ENCODE results near the gene BTG4. TPM values are rescaled to one million over a fixed set of nuclear protein-coding genes. Genes with fewer than 3 reads are reported as not detected.

BTG4 gene
- total RNA-seq, 3 donors from 2014 or later = not detected

GRCh38 chr11:111450480-111451320 lies 61.5 kb downstream of the BTG4 start:
- no peaks in the 10 kb centered on the region for H3K36me3 ChIP-seq
- no peak overlapping the region for H3K27ac ChIP-seq
- DNase-seq (ENCODE audit: low spot score in 2 of 2) = no peak
- H3K4me1 ChIP-seq = no peaks in the 10 kb centered on the region
- H3K9me3 ChIP-seq = no peaks in the 10 kb centered on the region
- intact Hi-C loops (cut with DNase I; ENCODE audit: low total_unique reads) = no loop called here
- no peak for TF ChIP-seq POLR2AphosphoS5 (IDR thresholded peaks at IDR 0.05)
- no peak for TF ChIP-seq CTCF (IDR thresholded peaks at IDR 0.05)
- no peak for TF ChIP-seq POLR2A (IDR thresholded peaks at IDR 0.05)
- no peaks in the 10 kb centered on the region for H3K27me3 ChIP-seq
- H3K4me3 ChIP-seq = no peak overlapping the region

- H3K27ac ChIP-seq = no peak overlapping the region
- H3K4me1 ChIP-seq = no peaks in the 10 kb centered on the region
- no peaks in the 10 kb centered on the region for H3K9me3 ChIP-seq
- no peak overlapping the region for H3K4me3 ChIP-seq
- TF ChIP-seq POLR2A (IDR thresholded peaks at IDR 0.05) (no peak), POLR2AphosphoS5 (IDR thresholded peaks at IDR 0.05) (no peak), CTCF (IDR thresholded peaks at IDR 0.05) (no peak)
- no peak for DNase-seq (ENCODE audit: low spot score in 2 of 2)
- no peaks in the 10 kb centered on the region for H3K36me3 ChIP-seq
- intact Hi-C loops (cut with DNase I; ENCODE audit: low total_unique reads) = no loop called here
- H3K27me3 ChIP-seq = no peaks in the 10 kb centered on the region
Measured at GRCh38 chr11:111449696-111450479, 62.3 kb downstream of the BTG4 start.

- Histone ChIP-seq H3K4me1 (no peaks in the 10 kb centered on the region), H3K9me3 (no peaks in the 10 kb centered on the region), H3K4me3 (no peak overlapping the region), H3K27me3 (no peaks in the 10 kb centered on the region), H3K36me3 (no peaks in the 10 kb centered on the region), H3K27ac (no peak overlapping the region)
- intact Hi-C loops (cut with DNase I; ENCODE audit: low total_unique reads) = no loop called here
- no peak for DNase-seq (ENCODE audit: low spot score in 2 of 2)
- TF ChIP-seq POLR2A (IDR thresholded peaks at IDR 0.05) (no peak), POLR2AphosphoS5 (IDR thresholded peaks at IDR 0.05) (no peak), CTCF (IDR thresholded peaks at IDR 0.05) (no peak)
Measured at GRCh38 chr11:111448831-111449557, 63.2 kb downstream of the BTG4 start.

GRCh38 chr11:111448414-111448813 lies 63.8 kb downstream of the BTG4 start:
- Histone ChIP-seq H3K9me3 (no peaks in the 10 kb centered on the region), H3K27ac (no peak overlapping the region), H3K4me3 (no peak overlapping the region), H3K4me1 (no peaks in the 10 kb centered on the region), H3K27me3 (no peaks in the 10 kb centered on the region), H3K36me3 (no peaks in the 10 kb centered on the region)
- intact Hi-C loops (cut with DNase I; ENCODE audit: low total_unique reads) = no loop called here
- TF ChIP-seq CTCF (IDR thresholded peaks at IDR 0.05) (no peak), POLR2AphosphoS5 (IDR thresholded peaks at IDR 0.05) (no peak), POLR2A (IDR thresholded peaks at IDR 0.05) (no peak)
- no peak for DNase-seq (ENCODE audit: low spot score in 2 of 2)
